Activated B cell treated with CpG ODN at 0.5 μM for 24 hours (primary cell): ENCODE data around the gene PLA2R1. TPM values are rescaled to one million over a fixed set of nuclear protein-coding genes. Genes with fewer than 3 reads are reported as not detected.

ENCODE experiments used
- ATAC-seq: fragments of 200-7000 bp; cut with Tn5 transposase; one replicate; pipeline ENCODE4 v1.10.0; 2021; ENCODE audit warnings: low read depth, mild to moderate bottlenecking, moderate library complexity
- CTCF ChIA-PET: fragments of 350-600 bp; sonication (Branson Sonifier 250); formaldehyde crosslinking; loops from one replicate; lab custom pipeline; 2021; ENCODE audit warnings: antibody characterized with exemption; lab: Charles Lee
- POLR2A ChIA-PET: fragments of 350-600 bp; sonication (Branson Sonifier 250); formaldehyde crosslinking; loops from one replicate; lab custom pipeline; 2021; ENCODE audit warnings: antibody characterized with exemption; lab: Charles Lee
- DNase-seq: peaks from one replicate; pipeline ENCODE4 v3.0.0; 2022
- H3K27ac Mint-ChIP-seq: one replicate; pipeline ENCODE4 v1.8.0; 2020; ENCODE audit warnings: mixed read lengths
- H3K27me3 Mint-ChIP-seq: one replicate; pipeline ENCODE4 v1.8.0; 2021; ENCODE audit warnings: mixed read lengths
- H3K36me3 Mint-ChIP-seq: one replicate; pipeline ENCODE4 v1.8.0; 2021; ENCODE audit warnings: low read depth, mixed read lengths
- H3K4me1 Mint-ChIP-seq: one replicate; pipeline ENCODE4 v1.8.0; 2021; ENCODE audit warnings: mixed read lengths
- H3K4me3 Mint-ChIP-seq: one replicate; pipeline ENCODE4 v1.8.0; 2020; ENCODE audit warnings: mild to moderate bottlenecking, mixed read lengths
- H3K9me3 Mint-ChIP-seq: one replicate; pipeline ENCODE4 v1.8.0; 2020; ENCODE audit warnings: mixed read lengths
- CTCF ChIP-seq: fragments of 200-600 bp; IDR thresholded peaks from one replicate; pipeline ENCODE4 v1.8.0; 2022; ENCODE audit warnings: antibody characterized with exemption, mild to moderate bottlenecking
- intact Hi-C: fragments of 100-400 bp; cut with micrococcal nuclease; formaldehyde crosslinking; loops from one replicate; pipeline ENCODE4 v1.15.1; 2024
- total RNA-seq: library from RNA; stranded (reverse); gene quantifications from 2 replicates; pipeline ENCODE4 v1.2.3, GENCODE V29; 2022

The PLA2R1 gene
- total RNA-seq, 1 donor from 2014 or later = not detected

- DNase-seq (no peak), ATAC-seq (no peak)
- no peak for TF ChIP-seq CTCF
- Mint-ChIP-seq H3K4me1 (peaks cover 7% of the 10 kb centered on the region), H3K4me3 (no peak overlapping the region), H3K27me3 (peaks cover 48% of the 10 kb centered on the region), H3K27ac (no peak overlapping the region), H3K9me3 (no peaks in the 10 kb centered on the region), H3K36me3 (no peaks in the 10 kb centered on the region)
- ChIA-PET CTCF (no interaction called here), POLR2A (no interaction called here)
- intact Hi-C loops = no loop called here
These were observed 882 bp downstream of the PLA2R1 start for GRCh38 chr2:160061533-160061932.

DNA sequence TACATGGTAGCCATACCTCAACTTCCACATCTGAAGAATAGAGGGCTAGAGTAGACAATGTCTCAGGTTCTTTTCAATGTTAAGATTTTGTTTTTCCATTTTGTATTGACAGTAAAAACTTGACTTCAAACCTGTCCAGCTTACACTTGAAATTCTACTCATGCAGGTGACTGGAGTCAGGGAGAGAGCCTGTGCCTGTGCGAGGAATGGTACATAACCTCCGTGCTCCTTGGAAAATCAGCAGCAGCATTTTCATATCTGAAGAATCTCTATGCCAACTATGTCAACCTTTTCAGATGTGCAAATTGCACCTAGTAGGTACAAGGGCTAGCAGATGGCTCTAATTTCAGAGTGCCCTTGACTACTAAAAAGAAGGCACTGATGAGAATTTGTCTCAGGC, 2.1 kb downstream of the PLA2R1 start:
- ATAC-seq (no peak), DNase-seq (no peak)
- Mint-ChIP-seq H3K27ac (no peak overlapping the region), H3K36me3 (no peaks in the 10 kb centered on the region), H3K4me3 (no peak overlapping the region), H3K9me3 (no peaks in the 10 kb centered on the region), H3K27me3 (peaks cover 40% of the 10 kb centered on the region), H3K4me1 (peaks cover 7% of the 10 kb centered on the region)
- POLR2A ChIA-PET = no interaction called here
- TF ChIP-seq CTCF = no peak
- CTCF ChIA-PET = no interaction called here
- intact Hi-C loops = no loop called here

DNA sequence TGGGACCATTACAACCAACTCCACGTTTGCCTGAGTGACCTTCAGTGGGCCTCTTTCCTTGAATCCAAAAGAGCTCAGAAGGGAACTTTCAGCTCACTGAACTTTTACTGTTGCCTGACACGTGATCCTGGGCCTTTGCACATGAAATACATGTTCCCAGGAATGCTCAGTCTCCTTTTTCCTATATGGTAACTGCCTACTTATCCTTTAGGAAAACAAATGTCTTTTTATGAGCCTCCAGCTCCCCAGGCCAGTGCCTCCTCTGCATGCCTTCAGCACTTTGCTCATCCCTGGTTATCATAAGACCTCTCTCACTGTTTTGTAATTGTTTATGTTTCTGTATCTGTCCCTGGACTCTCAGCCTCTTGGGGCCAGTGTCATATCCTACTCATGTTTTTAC, 5.1 kb downstream of the PLA2R1 start:
- intact Hi-C loops = no loop called here
- no peaks in the 10 kb centered on the region for H3K9me3 Mint-ChIP-seq
- ChIA-PET CTCF (interaction anchor here (0.8 kb wide), 1 partner anchor 1962 kb away, joined by 3 read pairs; no protein-coding TSS in a partner anchor), POLR2A (no interaction called here)
- H3K27ac Mint-ChIP-seq = no peak overlapping the region
- no peak for ATAC-seq
- no peak for TF ChIP-seq CTCF
- H3K36me3 Mint-ChIP-seq = no peaks in the 10 kb centered on the region
- no peak overlapping the region for H3K4me3 Mint-ChIP-seq
- no peak for DNase-seq
- no peaks in the 10 kb centered on the region for H3K4me1 Mint-ChIP-seq
- H3K27me3 Mint-ChIP-seq = peaks cover 23% of the 10 kb centered on the region

DNA sequence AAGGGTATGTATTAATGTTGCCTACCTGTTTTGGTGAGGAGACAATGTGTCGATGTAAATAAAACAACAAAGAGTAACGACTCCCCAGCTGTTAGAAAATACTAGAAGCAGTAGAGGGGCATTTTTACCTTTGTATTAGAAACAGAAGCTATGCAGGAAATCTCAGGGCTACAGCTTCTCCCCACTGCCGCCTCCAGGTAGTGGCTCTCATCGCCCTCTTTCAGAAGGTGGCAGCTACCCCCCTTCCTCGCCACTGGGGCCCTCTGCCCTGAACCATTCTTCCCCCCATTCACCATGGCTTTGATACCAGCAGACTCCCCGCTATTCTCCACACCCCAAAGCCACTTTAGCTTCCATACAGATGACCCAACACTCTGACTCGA, 6.7 kb downstream of the PLA2R1 start:
- Mint-ChIP-seq H3K9me3 (no peaks in the 10 kb centered on the region), H3K4me1 (no peaks in the 10 kb centered on the region), H3K36me3 (no peaks in the 10 kb centered on the region), H3K4me3 (no peak overlapping the region), H3K27ac (no peak overlapping the region), H3K27me3 (peaks cover 18% of the 10 kb centered on the region)
- POLR2A ChIA-PET = interaction anchor here (0.6 kb wide), 1 partner anchor 39 kb away, joined by 5 read pairs; no protein-coding TSS in a partner anchor
- TF ChIP-seq CTCF = no peak
- ATAC-seq (no peak), DNase-seq (no peak)
- intact Hi-C loops = no loop called here
- CTCF ChIA-PET = no interaction called here

DNA sequence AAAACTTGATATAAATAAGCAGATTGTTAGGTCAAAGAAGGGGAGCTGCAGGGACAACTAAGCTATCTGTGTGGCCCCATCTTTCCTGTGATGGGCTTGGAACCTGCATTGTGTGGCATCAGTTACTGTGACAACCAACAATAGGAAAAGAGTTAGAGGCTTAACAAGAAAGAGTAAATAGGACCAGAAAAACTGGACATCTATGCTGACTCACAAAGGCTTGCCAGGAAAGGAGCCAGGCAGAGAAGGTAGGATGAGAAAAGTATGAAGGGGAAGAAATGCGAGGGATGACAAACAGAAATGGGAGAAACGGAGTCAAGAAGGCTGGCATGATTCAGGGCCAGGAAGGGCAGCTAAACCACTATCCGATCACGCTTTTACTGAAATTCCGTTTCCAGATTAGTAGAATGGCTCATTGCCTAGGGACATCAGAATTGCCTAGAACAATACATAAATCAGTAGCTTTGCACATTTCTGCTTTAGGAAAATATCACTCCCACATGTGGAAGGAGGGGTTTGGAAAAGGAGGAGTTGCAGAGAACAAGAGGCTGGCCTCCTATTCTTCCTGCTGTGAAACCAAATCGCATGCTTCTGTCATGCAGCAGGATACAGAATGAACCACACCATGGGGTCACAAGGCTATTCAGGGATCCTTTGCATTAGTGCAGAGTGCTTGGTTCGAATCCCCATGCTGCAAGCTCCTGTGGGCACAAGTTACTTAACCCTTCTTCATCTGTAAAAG, 7.3 kb downstream of the PLA2R1 start:
- no peak for ATAC-seq
- ChIA-PET CTCF (no interaction called here), POLR2A (interaction anchor here (0.6 kb wide), 1 partner anchor 38 kb away, joined by 5 read pairs; no protein-coding TSS in a partner anchor)
- no peaks in the 10 kb centered on the region for H3K36me3 Mint-ChIP-seq
- no peak overlapping the region for H3K4me3 Mint-ChIP-seq
- no peak overlapping the region for H3K27ac Mint-ChIP-seq
- H3K4me1 Mint-ChIP-seq = no peaks in the 10 kb centered on the region
- DNase-seq = no peak
- TF ChIP-seq CTCF = no peak
- H3K9me3 Mint-ChIP-seq = no peaks in the 10 kb centered on the region
- peaks cover 16% of the 10 kb centered on the region for H3K27me3 Mint-ChIP-seq
- intact Hi-C loops = no loop called here
